ENCODE results near the gene MORN1. TPM values are rescaled to one million over a fixed set of nuclear protein-coding genes. Genes with fewer than 3 reads are reported as not detected.

MORN1 gene
- total and polyA plus RNA-seq, 2 experiments from 2014 or later: 4.8 to 11.1 TPM

DNA sequence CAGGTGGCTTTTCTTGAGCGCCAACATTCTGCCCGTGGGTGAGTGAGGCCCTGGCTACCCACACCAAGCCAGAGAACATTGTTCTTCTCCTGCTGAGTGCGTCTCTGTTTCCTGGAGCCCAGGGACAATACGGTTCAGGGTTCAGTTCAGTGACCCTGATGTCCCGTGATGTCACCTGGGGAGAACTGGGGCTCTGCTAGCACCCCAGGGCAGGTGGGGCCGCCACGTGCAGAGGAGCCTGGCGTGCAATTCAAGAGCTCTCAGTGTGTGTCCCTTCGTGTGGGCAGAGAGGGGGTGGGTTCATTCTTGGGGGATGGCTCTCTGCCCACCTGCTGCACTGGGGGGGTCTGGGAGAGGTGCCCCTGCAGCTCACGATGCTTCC is 39.2 kb upstream of the MORN1 start:
- Mint-ChIP-seq H3K36me3 (ENCODE audit: low read depth) (no peaks in the 10 kb centered on the region), H3K4me1 (no peaks in the 10 kb centered on the region), H3K4me3 (no peak overlapping the region), H3K9me3 (peaks cover 12% of the 10 kb centered on the region; the same call in 2 of the 3 replicates), H3K27ac (no peak overlapping the region), H3K27me3 (ENCODE audit: insufficient read depth, low read depth, poor library complexity) (peaks cover 7% of the 10 kb centered on the region)
- no peaks in the 10 kb centered on the region for H3K4me1 ChIP-seq (ENCODE audit: insufficient read depth)
- H3K4me3 ChIP-seq: no peak overlapping the region
- H3K27me3 ChIP-seq (ENCODE audit: insufficient read depth): no peaks in the 10 kb centered on the region
- ATAC-seq (no peak), DNase-seq (ENCODE audit: low spot score) (no peak)
- no peaks in the 10 kb centered on the region for H3K36me3 ChIP-seq (ENCODE audit: insufficient read depth)
- no peak overlapping the region for H3K27ac ChIP-seq (ENCODE audit: low read depth)
- no peak overlapping the region for H3K4me2 ChIP-seq
- no peaks in the 10 kb centered on the region for H4K20me1 ChIP-seq (replicated peaks; ENCODE audit: insufficient read depth)
- H3K79me2 ChIP-seq (replicated peaks; ENCODE audit: insufficient read depth): no peaks in the 10 kb centered on the region
- no peak for TF ChIP-seq POLR2AphosphoS5 (IDR thresholded peaks at IDR 0.05; ENCODE audit: low read depth)
- no peak for TF ChIP-seq CREB1 (CRISPR knock-in tag; IDR thresholded peaks at IDR 0.05; ENCODE audit: low read depth)
- TF ChIP-seq, protein P1, sequence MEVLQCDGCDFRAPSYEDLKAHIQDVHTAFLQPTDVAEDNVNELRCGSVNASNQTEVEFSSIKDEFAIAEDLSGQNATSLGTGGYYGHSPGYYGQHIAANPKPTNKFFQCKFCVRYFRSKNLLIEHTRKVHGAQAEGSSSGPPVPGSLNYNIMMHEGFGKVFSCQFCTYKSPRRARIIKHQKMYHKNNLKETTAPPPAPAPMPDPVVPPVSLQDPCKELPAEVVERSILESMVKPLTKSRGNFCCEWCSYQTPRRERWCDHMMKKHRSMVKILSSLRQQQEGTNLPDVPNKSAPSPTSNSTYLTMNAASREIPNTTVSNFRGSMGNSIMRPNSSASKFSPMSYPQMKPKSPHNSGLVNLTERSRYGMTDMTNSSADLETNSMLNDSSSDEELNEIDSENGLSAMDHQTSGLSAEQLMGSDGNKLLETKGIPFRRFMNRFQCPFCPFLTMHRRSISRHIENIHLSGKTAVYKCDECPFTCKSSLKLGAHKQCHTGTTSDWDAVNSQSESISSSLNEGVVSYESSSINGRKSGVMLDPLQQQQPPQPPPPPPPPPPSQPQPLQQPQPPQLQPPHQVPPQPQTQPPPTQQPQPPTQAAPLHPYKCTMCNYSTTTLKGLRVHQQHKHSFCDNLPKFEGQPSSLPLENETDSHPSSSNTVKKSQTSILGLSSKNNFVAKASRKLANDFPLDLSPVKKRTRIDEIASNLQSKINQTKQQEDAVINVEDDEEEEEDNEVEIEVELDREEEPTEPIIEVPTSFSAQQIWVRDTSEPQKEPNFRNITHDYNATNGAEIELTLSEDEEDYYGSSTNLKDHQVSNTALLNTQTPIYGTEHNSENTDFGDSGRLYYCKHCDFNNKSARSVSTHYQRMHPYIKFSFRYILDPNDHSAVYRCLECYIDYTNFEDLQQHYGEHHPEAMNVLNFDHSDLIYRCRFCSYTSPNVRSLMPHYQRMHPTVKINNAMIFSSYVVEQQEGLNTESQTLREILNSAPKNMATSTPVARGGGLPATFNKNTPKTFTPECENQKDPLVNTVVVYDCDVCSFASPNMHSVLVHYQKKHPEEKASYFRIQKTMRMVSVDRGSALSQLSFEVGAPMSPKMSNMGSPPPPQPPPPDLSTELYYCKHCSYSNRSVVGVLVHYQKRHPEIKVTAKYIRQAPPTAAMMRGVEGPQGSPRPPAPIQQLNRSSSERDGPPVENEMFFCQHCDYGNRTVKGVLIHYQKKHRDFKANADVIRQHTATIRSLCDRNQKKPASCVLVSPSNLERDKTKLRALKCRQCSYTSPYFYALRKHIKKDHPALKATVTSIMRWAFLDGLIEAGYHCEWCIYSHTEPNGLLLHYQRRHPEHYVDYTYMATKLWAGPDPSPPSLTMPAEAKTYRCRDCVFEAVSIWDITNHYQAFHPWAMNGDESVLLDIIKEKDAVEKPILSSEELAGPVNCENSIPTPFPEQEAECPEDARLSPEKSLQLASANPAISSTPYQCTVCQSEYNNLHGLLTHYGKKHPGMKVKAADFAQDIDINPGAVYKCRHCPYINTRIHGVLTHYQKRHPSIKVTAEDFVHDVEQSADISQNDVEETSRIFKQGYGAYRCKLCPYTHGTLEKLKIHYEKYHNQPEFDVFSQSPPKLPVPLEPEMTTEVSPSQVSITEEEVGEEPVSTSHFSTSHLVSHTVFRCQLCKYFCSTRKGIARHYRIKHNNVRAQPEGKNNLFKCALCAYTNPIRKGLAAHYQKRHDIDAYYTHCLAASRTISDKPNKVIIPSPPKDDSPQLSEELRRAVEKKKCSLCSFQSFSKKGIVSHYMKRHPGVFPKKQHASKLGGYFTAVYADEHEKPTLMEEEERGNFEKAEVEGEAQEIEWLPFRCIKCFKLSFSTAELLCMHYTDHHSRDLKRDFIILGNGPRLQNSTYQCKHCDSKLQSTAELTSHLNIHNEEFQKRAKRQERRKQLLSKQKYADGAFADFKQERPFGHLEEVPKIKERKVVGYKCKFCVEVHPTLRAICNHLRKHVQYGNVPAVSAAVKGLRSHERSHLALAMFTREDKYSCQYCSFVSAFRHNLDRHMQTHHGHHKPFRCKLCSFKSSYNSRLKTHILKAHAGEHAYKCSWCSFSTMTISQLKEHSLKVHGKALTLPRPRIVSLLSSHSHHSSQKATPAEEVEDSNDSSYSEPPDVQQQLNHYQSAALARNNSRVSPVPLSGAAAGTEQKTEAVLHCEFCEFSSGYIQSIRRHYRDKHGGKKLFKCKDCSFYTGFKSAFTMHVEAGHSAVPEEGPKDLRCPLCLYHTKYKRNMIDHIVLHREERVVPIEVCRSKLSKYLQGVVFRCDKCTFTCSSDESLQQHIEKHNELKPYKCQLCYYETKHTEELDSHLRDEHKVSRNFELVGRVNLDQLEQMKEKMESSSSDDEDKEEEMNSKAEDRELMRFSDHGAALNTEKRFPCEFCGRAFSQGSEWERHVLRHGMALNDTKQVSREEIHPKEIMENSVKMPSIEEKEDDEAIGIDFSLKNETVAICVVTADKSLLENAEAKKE (CRISPR knock-in tag; IDR thresholded peaks at IDR 0.05): no peak
- TF ChIP-seq, protein P2, sequence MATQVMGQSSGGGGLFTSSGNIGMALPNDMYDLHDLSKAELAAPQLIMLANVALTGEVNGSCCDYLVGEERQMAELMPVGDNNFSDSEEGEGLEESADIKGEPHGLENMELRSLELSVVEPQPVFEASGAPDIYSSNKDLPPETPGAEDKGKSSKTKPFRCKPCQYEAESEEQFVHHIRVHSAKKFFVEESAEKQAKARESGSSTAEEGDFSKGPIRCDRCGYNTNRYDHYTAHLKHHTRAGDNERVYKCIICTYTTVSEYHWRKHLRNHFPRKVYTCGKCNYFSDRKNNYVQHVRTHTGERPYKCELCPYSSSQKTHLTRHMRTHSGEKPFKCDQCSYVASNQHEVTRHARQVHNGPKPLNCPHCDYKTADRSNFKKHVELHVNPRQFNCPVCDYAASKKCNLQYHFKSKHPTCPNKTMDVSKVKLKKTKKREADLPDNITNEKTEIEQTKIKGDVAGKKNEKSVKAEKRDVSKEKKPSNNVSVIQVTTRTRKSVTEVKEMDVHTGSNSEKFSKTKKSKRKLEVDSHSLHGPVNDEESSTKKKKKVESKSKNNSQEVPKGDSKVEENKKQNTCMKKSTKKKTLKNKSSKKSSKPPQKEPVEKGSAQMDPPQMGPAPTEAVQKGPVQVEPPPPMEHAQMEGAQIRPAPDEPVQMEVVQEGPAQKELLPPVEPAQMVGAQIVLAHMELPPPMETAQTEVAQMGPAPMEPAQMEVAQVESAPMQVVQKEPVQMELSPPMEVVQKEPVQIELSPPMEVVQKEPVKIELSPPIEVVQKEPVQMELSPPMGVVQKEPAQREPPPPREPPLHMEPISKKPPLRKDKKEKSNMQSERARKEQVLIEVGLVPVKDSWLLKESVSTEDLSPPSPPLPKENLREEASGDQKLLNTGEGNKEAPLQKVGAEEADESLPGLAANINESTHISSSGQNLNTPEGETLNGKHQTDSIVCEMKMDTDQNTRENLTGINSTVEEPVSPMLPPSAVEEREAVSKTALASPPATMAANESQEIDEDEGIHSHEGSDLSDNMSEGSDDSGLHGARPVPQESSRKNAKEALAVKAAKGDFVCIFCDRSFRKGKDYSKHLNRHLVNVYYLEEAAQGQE (IDR thresholded peaks at IDR 0.05; ENCODE audit: unreplicated experiment): no peak
- TF ChIP-seq, protein P3, sequence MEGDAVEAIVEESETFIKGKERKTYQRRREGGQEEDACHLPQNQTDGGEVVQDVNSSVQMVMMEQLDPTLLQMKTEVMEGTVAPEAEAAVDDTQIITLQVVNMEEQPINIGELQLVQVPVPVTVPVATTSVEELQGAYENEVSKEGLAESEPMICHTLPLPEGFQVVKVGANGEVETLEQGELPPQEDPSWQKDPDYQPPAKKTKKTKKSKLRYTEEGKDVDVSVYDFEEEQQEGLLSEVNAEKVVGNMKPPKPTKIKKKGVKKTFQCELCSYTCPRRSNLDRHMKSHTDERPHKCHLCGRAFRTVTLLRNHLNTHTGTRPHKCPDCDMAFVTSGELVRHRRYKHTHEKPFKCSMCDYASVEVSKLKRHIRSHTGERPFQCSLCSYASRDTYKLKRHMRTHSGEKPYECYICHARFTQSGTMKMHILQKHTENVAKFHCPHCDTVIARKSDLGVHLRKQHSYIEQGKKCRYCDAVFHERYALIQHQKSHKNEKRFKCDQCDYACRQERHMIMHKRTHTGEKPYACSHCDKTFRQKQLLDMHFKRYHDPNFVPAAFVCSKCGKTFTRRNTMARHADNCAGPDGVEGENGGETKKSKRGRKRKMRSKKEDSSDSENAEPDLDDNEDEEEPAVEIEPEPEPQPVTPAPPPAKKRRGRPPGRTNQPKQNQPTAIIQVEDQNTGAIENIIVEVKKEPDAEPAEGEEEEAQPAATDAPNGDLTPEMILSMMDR (conservative IDR thresholded peaks at IDR 0.05; ENCODE audit: low read depth in 2 of 2): no peak
- no peak for TF ChIP-seq JUNB (IDR thresholded peaks at IDR 0.05; ENCODE audit: unreplicated experiment)
- TF ChIP-seq STAT1 (IDR thresholded peaks at IDR 0.05; ENCODE audit: unreplicated experiment): no peak
- TF ChIP-seq ZNF331 (CRISPR knock-in tag; IDR thresholded peaks at IDR 0.05; ENCODE audit: low read depth): no peak
- TF ChIP-seq EZH2 (IDR thresholded peaks at IDR 0.05; ENCODE audit: low read depth, unreplicated experiment): no peak
- TF ChIP-seq NANOG (IDR thresholded peaks at IDR 0.05; ENCODE audit: borderline replicate concordance): no peak
- no peak for TF ChIP-seq ZNF114 (CRISPR knock-in tag; IDR thresholded peaks at IDR 0.05)
- TF ChIP-seq EZH2phosphoT487 (IDR thresholded peaks at IDR 0.05; ENCODE audit: unreplicated experiment): no peak
- TF ChIP-seq, protein P4, sequence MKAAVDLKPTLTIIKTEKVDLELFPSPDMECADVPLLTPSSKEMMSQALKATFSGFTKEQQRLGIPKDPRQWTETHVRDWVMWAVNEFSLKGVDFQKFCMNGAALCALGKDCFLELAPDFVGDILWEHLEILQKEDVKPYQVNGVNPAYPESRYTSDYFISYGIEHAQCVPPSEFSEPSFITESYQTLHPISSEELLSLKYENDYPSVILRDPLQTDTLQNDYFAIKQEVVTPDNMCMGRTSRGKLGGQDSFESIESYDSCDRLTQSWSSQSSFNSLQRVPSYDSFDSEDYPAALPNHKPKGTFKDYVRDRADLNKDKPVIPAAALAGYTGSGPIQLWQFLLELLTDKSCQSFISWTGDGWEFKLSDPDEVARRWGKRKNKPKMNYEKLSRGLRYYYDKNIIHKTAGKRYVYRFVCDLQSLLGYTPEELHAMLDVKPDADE (IDR thresholded peaks at IDR 0.05): no peak
- H3K9me2 ChIP-seq (ENCODE audit: insufficient read depth): no peaks in the 10 kb centered on the region
- H2AFZ ChIP-seq: no peak overlapping the region
- no peaks in the 10 kb centered on the region for H3F3A ChIP-seq (replicated peaks; ENCODE audit: low read depth)

Data from GM23338 (cell line).